SK-N-SH (cell line): Measurements from ENCODE around the gene DRD4. TPM values are rescaled to one million over a fixed set of nuclear protein-coding genes. Genes with fewer than 3 reads are reported as not detected.

ENCODE experiments used
- CTCF ChIA-PET: fragments of 300-600, 350-600 bp; formaldehyde crosslinking; extraction: SDS; loops from one replicate; lab custom pipeline; 2021; lab: Yijun Ruan, JAX
- POLR2A ChIA-PET: fragments of 350-600 bp; sonication (Branson Sonifier 250); formaldehyde crosslinking; extraction: SDS; loops from one replicate; lab custom pipeline; 2020; ENCODE audit warnings: antibody characterized with exemption, inconsistent platforms; lab: Yijun Ruan, JAX
- DNase-seq: peaks from one replicate; pipeline ENCODE4 v3.0.0; 2012
- H2AFZ ChIP-seq: fragments of 200-600 bp; sonication (generic); 2 replicates; pipeline ENCODE4 v1.8.1; 2016; ENCODE audit warnings: antibody characterized with exemption, mild to moderate bottlenecking, low read depth
- H3F3A ChIP-seq: fragments of 200-600 bp; sonication (generic); replicated peaks from 2 replicates; pipeline ENCODE3; 2016; ENCODE audit warnings: antibody characterized with exemption, mild to moderate bottlenecking; ENCODE audit not compliant: insufficient read depth
- H3K27ac ChIP-seq, 2 experiments: fragments of 200-500 bp in 1 of 2; fragments of 200-600 bp in 1 of 2; sonication (Bioruptor generic) in 1 of 2; sonication (generic), shearing (Covaris generic) in 1 of 2; 2 replicates each; pipeline versions ENCODE4 v1.5.1 to v1.6.1; 2014 to 2016; ENCODE audit warnings: low read depth in 2 of 2, inconsistent platforms in 1 of 2, low read length in 1 of 2, mild to moderate bottlenecking in 1 of 2, mixed read lengths in 1 of 2
- H3K27me3 ChIP-seq: fragments of 200-600 bp; sonication (generic), shearing (Covaris generic); 2 replicates; pipeline ENCODE4 v1.6.1; 2016; ENCODE audit warnings: mixed run types; ENCODE audit not compliant: insufficient read depth
- H3K36me3 ChIP-seq, 2 experiments: fragments of 200-500 bp in 1 of 2; fragments of 200-600 bp in 1 of 2; sonication (Bioruptor generic) in 1 of 2; sonication (generic) in 1 of 2; replicated peaks in 1 of 2; 2 replicates each; pipeline versions ENCODE3 to v1.5.1; 2014 to 2016; ENCODE audit warnings: low read length in 1 of 2, mild to moderate bottlenecking in 1 of 2; ENCODE audit not compliant: insufficient read depth in 2 of 2, control insufficient read depth in 1 of 2
- H3K4me1 ChIP-seq, 2 experiments: fragments of 200-500 bp in 1 of 2; fragments of 200-600 bp in 1 of 2; sonication (Bioruptor generic) in 1 of 2; sonication (generic), shearing (Covaris generic) in 1 of 2; 2 replicates each; pipeline versions ENCODE4 v1.5.1 to v1.6.1; 2014 to 2016; ENCODE audit warnings: low read depth in 1 of 2, low read length in 1 of 2, mixed run types in 1 of 2; ENCODE audit not compliant: insufficient read depth in 2 of 2, control insufficient read depth in 1 of 2
- H3K4me2 ChIP-seq: fragments of 200-600 bp; sonication (generic), shearing (Covaris generic); 2 replicates; pipeline ENCODE4 v1.6.1; 2017; ENCODE audit warnings: mixed run types
- H3K4me3 ChIP-seq, 2 experiments: fragments of 200-500 bp in 1 of 2; fragments of 200-600 bp in 1 of 2; sonication (Bioruptor generic) in 1 of 2; sonication (generic), shearing (Covaris generic) in 1 of 2; 2 replicates each; pipeline versions ENCODE4 v1.5.1 to v1.8.1; 2014 to 2016; ENCODE audit warnings: low read depth in 2 of 2, inconsistent platforms in 1 of 2, low read length in 1 of 2, mild to moderate bottlenecking in 1 of 2, mixed read lengths in 1 of 2, moderate library complexity in 1 of 2
- H3K79me2 ChIP-seq: fragments of 200-600 bp; sonication (generic); 2 replicates; pipeline ENCODE4 v1.8.1; 2017; ENCODE audit warnings: mild to moderate bottlenecking; ENCODE audit not compliant: insufficient read depth
- H3K9ac ChIP-seq: fragments of 200-600 bp; sonication (generic); 2 replicates; pipeline ENCODE4 v1.6.1; 2017; ENCODE audit warnings: mixed run types
- H3K9me2 ChIP-seq: fragments of 200-600 bp; sonication (generic); 2 replicates; pipeline ENCODE4 v1.6.1; 2017; ENCODE audit warnings: mixed run types
- H3K9me3 ChIP-seq: fragments of 200-600 bp; sonication (generic); 2 replicates; pipeline ENCODE4 v1.6.1; 2017; ENCODE audit warnings: mixed run types, mild to moderate bottlenecking, moderate library complexity
- H4K20me1 ChIP-seq: fragments of 200-600 bp; sonication (generic); 2 replicates; pipeline ENCODE4 v1.6.1; 2017; ENCODE audit warnings: mild to moderate bottlenecking, mixed run types; ENCODE audit not compliant: insufficient read depth
- FOXM1 ChIP-seq: IDR thresholded peaks from 2 replicates; pipeline ENCODE4 v1.4.0; 2012; ENCODE audit warnings: low read depth, mild to moderate bottlenecking
- GABPA ChIP-seq: IDR thresholded peaks from 2 replicates; pipeline ENCODE4 v1.4.0; 2012; ENCODE audit warnings: low read depth, mild to moderate bottlenecking
- MXI1 ChIP-seq: IDR thresholded peaks from 2 replicates; pipeline ENCODE4 v1.6.1; 2012; ENCODE audit warnings: mild to moderate bottlenecking, low read depth, low read length, improper control_type of control experiment
- POLR2AphosphoS5 ChIP-seq: IDR thresholded peaks from 2 replicates; pipeline ENCODE4 v1.6.1; 2012; ENCODE audit warnings: low read depth, low read length
- RAD21 ChIP-seq: IDR thresholded peaks from 2 replicates; pipeline ENCODE4 v1.6.1; 2012; ENCODE audit warnings: mild to moderate bottlenecking, low read length
- REST ChIP-seq: IDR thresholded peaks from 2 replicates; pipeline ENCODE4 v1.6.1; 2012; ENCODE audit warnings: mild to moderate bottlenecking, low read depth, low read length, moderate library complexity
- RFX5 ChIP-seq: IDR thresholded peaks from 2 replicates; pipeline ENCODE4 v1.6.1; 2012; ENCODE audit warnings: mild to moderate bottlenecking, improper control_type of control experiment, low read length
- SIN3A ChIP-seq: IDR thresholded peaks from 2 replicates; pipeline ENCODE4 v1.6.1; 2012; ENCODE audit warnings: low read depth, mild to moderate bottlenecking, low read length, moderate library complexity, borderline replicate concordance
- TEAD4 ChIP-seq: IDR thresholded peaks from 2 replicates; pipeline ENCODE4 v1.4.0; 2012; ENCODE audit warnings: mild to moderate bottlenecking, borderline replicate concordance; ENCODE audit not compliant: insufficient read depth
- USF1 ChIP-seq: IDR thresholded peaks from 2 replicates; pipeline ENCODE4 v1.4.0; 2012; ENCODE audit warnings: low read depth, borderline replicate concordance
- YY1 ChIP-seq: IDR thresholded peaks from 2 replicates; pipeline ENCODE4 v1.4.0; 2012; ENCODE audit warnings: low read depth, mild to moderate bottlenecking
- ZBTB33 ChIP-seq: IDR thresholded peaks from 2 replicates; pipeline ENCODE4 v1.4.0; 2012; ENCODE audit warnings: low read depth, borderline replicate concordance
- WGBS: methylation state at CpG from one replicate; pipeline ENCODE4 v1.1.6; 2017; ENCODE audit warnings: low lambda C conversion rate; 5-methylcytosine and 5-hydroxymethylcytosine counted together
- polyA plus RNA-seq, 3 experiments: library from polyadenylated mRNA; depleted of rRNA; stranded (reverse); fragments of >200 nt; gene quantifications; 2 replicates each; pipeline ENCODE4 v1.2.3, GENCODE V29; 2012
- TF ChIP-seq, protein P1 (sequence below): IDR thresholded peaks from 2 replicates; pipeline ENCODE4; 2012
- TF ChIP-seq, protein P2 (sequence below): fragments of 200-600 bp; sonication (generic); IDR thresholded peaks from 2 replicates; pipeline ENCODE4 v1.6.1; 2017; ENCODE audit warnings: antibody characterized with exemption, mild to moderate bottlenecking, moderate library complexity
- TF ChIP-seq, protein P3 (sequence below): IDR thresholded peaks from 2 replicates; pipeline ENCODE4 v1.4.0; 2012; ENCODE audit warnings: low read depth

Gene DRD4
- polyA plus RNA-seq, 1 of the 3 experiments (the other 2 are of a cell fraction): not detected

- H3K79me2 ChIP-seq: peaks cover 5% of the 10 kb centered on the region; the same call in 1 of the 2 replicates
- no peaks in the 10 kb centered on the region for H3K27me3 ChIP-seq
- H3K9me3 ChIP-seq: no peaks in the 10 kb centered on the region
- no peak for DNase-seq
- no peak overlapping the region for H3K27ac ChIP-seq
- 100% methylated on average over 8 of the region's 24 CpGs for WGBS
- peaks cover 0 to 13% of the 10 kb centered on the region in 2 experiments; a peak in 1 of 4 replicates for H3K4me1 ChIP-seq
- H4K20me1 ChIP-seq: 0 out of 2 replicates have a peak, but pooled peaks cover 13% of the 10 kb centered on the region
- H3K4me2 ChIP-seq: no peak overlapping the region
- no peak overlapping the region for H3K4me3 ChIP-seq
- POLR2A ChIA-PET: no interaction called here
- no peaks in the 10 kb centered on the region for H3F3A ChIP-seq
- TF ChIP-seq FOXM1: no peak
- TF ChIP-seq USF1: no peak
- TF ChIP-seq TEAD4: no peak
- TF ChIP-seq SIN3A: no peak
- no peak for TF ChIP-seq ZBTB33
- H3K9me2 ChIP-seq: no peaks in the 10 kb centered on the region
- no peak overlapping the region for H2AFZ ChIP-seq
- no peak overlapping the region for H3K9ac ChIP-seq
- peaks cover 0 to 5% of the 10 kb centered on the region in 2 experiments for H3K36me3 ChIP-seq
- CTCF ChIA-PET: no interaction called here
These were observed 18.0 kb upstream of the DRD4 start for GRCh38 chr11:618856-619627.

- H3K27me3 ChIP-seq: no peaks in the 10 kb centered on the region
- H3K4me1 ChIP-seq: peaks cover 0 to 8% of the 10 kb centered on the region in 2 experiments; a peak in 1 of 4 replicates
- H3K9ac ChIP-seq: no peak overlapping the region
- peaks cover 5% of the 10 kb centered on the region; the same call in 1 of the 2 replicates for H3K79me2 ChIP-seq
- no peak overlapping the region for H2AFZ ChIP-seq
- DNase-seq: no peak
- H3F3A ChIP-seq: no peaks in the 10 kb centered on the region
- H3K36me3 ChIP-seq: peaks cover 0 to 5% of the 10 kb centered on the region in 2 experiments
- H3K4me3 ChIP-seq: no peak overlapping the region
- H4K20me1 ChIP-seq: 0 out of 2 replicates have a peak, but pooled peaks cover 7% of the 10 kb centered on the region
- WGBS: 96% methylated on average over 18 of the region's 22 CpGs
- H3K27ac ChIP-seq: no peak overlapping the region
- ChIA-PET POLR2A (no interaction called here), CTCF (no interaction called here)
- H3K9me3 ChIP-seq: no peaks in the 10 kb centered on the region
- H3K9me2 ChIP-seq: no peaks in the 10 kb centered on the region
- H3K4me2 ChIP-seq: no peak overlapping the region
- no peak for TF ChIP-seq RAD21
- TF ChIP-seq RFX5: no peak
- no peak for TF ChIP-seq GABPA
- TF ChIP-seq USF1: no peak
- TF ChIP-seq, protein P1, sequence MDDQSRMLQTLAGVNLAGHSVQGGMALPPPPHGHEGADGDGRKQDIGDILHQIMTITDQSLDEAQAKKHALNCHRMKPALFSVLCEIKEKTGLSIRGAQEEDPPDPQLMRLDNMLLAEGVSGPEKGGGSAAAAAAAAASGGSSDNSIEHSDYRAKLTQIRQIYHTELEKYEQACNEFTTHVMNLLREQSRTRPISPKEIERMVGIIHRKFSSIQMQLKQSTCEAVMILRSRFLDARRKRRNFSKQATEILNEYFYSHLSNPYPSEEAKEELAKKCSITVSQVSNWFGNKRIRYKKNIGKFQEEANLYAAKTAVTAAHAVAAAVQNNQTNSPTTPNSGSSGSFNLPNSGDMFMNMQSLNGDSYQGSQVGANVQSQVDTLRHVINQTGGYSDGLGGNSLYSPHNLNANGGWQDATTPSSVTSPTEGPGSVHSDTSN: no peak
- TF ChIP-seq REST: no peak
- no peak for TF ChIP-seq YY1
- TF ChIP-seq, protein P2, sequence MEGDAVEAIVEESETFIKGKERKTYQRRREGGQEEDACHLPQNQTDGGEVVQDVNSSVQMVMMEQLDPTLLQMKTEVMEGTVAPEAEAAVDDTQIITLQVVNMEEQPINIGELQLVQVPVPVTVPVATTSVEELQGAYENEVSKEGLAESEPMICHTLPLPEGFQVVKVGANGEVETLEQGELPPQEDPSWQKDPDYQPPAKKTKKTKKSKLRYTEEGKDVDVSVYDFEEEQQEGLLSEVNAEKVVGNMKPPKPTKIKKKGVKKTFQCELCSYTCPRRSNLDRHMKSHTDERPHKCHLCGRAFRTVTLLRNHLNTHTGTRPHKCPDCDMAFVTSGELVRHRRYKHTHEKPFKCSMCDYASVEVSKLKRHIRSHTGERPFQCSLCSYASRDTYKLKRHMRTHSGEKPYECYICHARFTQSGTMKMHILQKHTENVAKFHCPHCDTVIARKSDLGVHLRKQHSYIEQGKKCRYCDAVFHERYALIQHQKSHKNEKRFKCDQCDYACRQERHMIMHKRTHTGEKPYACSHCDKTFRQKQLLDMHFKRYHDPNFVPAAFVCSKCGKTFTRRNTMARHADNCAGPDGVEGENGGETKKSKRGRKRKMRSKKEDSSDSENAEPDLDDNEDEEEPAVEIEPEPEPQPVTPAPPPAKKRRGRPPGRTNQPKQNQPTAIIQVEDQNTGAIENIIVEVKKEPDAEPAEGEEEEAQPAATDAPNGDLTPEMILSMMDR: no peak
- TF ChIP-seq, protein P3, sequence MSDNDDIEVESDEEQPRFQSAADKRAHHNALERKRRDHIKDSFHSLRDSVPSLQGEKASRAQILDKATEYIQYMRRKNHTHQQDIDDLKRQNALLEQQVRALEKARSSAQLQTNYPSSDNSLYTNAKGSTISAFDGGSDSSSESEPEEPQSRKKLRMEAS: no peak
- TF ChIP-seq MXI1: no peak
- no peak for TF ChIP-seq POLR2AphosphoS5
These were observed 17.4 kb upstream of the DRD4 start for GRCh38 chr11:619628-620050.
